Measurements from ENCODE around the gene BBS2. TPM values are rescaled to one million over a fixed set of nuclear protein-coding genes. Genes with fewer than 3 reads are reported as not detected.

BBS2 gene
- total and polyA plus RNA-seq, 2 of the 13 experiments (the other 11 are each of a cell fraction or from before 2014, with no cell fraction given): 59.7 to 68.3 TPM

- Histone ChIP-seq H3K9ac (ENCODE audit: insufficient read depth, low read depth, low read length) (no peak overlapping the region), H3K27ac (ENCODE audit: extremely low read length, insufficient read depth, low read length) (no peak overlapping the region), H2AFZ (ENCODE audit: low read length) (no peak overlapping the region), H3K4me3 (replicated peaks in 1 of 3; ENCODE audit: insufficient read depth in 1 of 3, low read depth in 2 of 3, low read length in 3 of 3) (no peak overlapping the region), H3K9me3 (ENCODE audit: low read length) (no peaks in the 10 kb centered on the region), H3K79me2 (ENCODE audit: insufficient read depth, low read length) (no peaks in the 10 kb centered on the region), H3K4me1 (ENCODE audit: insufficient read depth, low read length) (no peaks in the 10 kb centered on the region), H3K4me2 (ENCODE audit: low read depth, low read length) (no peak overlapping the region), H4K20me1 (ENCODE audit: insufficient read depth, low read length) (no peaks in the 10 kb centered on the region), H3K36me3 (replicated peaks in 1 of 2; ENCODE audit: control insufficient read depth in 1 of 2, insufficient read depth in 2 of 2, low read length in 2 of 2) (peaks cover 11 to 40% of the 10 kb centered on the region in 2 experiments), H3K27me3 (ENCODE audit: control insufficient read depth in 1 of 2, insufficient read depth in 2 of 2, low read length in 2 of 2) (no peaks in the 10 kb centered on the region)
- TF ChIP-seq POLR2G (IDR thresholded peaks at IDR 0.05; ENCODE audit: low read depth, low read length) (0 out of 2 replicates have a peak, but pooled peaks have one; percentile 31), THAP11 (CRISPR knock-in tag; IDR thresholded peaks at IDR 0.05) (peak; percentile 58), ZFP36L1 (CRISPR knock-in tag; IDR thresholded peaks at IDR 0.05) (no peak), ZNF143 (CRISPR knock-in tag; IDR thresholded peaks at IDR 0.05) (peak; percentile 62)
- DNase-seq (ENCODE audit: low spot score) (no peak), ATAC-seq (no peak; the same call in 2 of the 3 replicates), FAIRE-seq (no peak)
- in situ Hi-C loops (cut with HindIII; ENCODE audit: extremely low pct_ligation_motif_present, low pct_unique_long_range_greater_than_20kb): no loop called here
- CTCF ChIA-PET (ENCODE audit: low intra/inter-chr PET ratio, low total read pairs): no interaction called here
- intact Hi-C loops (cut with micrococcal nuclease; ENCODE audit: unreplicated experiment): no loop called here
- POLR2A ChIA-PET: interaction anchor here (1.1 to 2.1 kb wide), 3 partner anchors 28 to 129 kb away, joined by 3 to 7 read pairs (median 3); partner anchors contain the start of genes BBS2, MT2A, NUDT21 and OGFOD1
- BruUV-seq (replicated peaks): no TSS peak
- 100% methylated on average over 2 of the region's 2 CpGs for WGBS (ENCODE audit: low lambda C conversion rate)
Measured at GRCh38 chr16:56479469-56479868, 40.4 kb downstream of the BBS2 start.

DNA sequence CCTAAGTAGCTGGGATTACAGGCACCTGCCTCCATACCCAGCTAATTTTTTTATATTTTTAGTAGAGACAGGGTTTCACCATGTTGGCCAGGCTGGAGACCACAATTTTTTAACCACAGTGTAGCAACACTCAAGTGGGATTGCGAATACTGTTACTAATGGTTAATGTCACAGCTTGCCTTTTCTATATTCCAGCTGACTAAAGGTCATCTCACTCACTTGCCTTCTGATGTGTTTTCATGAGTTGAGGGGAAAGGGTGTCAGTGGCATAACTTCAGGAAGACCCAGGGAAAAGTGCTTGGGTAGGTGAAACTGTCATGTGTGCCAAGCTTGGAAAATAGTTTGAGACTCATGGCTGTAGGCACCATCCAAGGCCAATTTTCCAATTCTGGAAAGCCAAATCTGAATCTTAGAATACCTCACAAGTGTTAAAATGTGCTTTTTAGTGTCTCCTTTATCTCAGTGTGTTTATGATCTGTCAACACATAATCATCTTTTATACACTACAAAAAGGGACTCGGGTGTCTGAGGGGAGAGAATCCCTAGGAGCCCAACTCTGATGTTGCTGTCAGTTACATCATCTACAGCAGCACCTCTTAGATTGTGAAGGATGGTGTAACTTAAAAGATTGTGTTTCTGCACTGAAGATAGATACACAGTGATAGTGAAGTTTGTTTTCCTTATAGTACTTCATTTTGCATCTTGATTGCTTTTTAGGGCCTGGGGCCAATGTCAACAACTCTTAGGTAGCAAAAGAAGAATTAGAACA is 41.4 kb downstream of the BBS2 start:
- Histone ChIP-seq H3K36me3 (replicated peaks in 1 of 2; ENCODE audit: control insufficient read depth in 1 of 2, insufficient read depth in 2 of 2, low read length in 2 of 2) (peaks cover 11 to 47% of the 10 kb centered on the region in 2 experiments), H3K27me3 (ENCODE audit: control insufficient read depth in 1 of 2, insufficient read depth in 2 of 2, low read length in 2 of 2) (no peaks in the 10 kb centered on the region), H3K79me2 (ENCODE audit: insufficient read depth, low read length) (no peaks in the 10 kb centered on the region), H3K4me1 (ENCODE audit: insufficient read depth, low read length) (no peaks in the 10 kb centered on the region), H4K20me1 (ENCODE audit: insufficient read depth, low read length) (no peaks in the 10 kb centered on the region), H3K4me3 (replicated peaks in 1 of 3; ENCODE audit: insufficient read depth in 1 of 3, low read depth in 2 of 3, low read length in 3 of 3) (no peak overlapping the region), H3K9me3 (ENCODE audit: low read length) (no peaks in the 10 kb centered on the region), H3K4me2 (ENCODE audit: low read depth, low read length) (no peak overlapping the region), H3K9ac (ENCODE audit: insufficient read depth, low read depth, low read length) (no peak overlapping the region), H2AFZ (ENCODE audit: low read length) (no peak overlapping the region), H3K27ac (ENCODE audit: extremely low read length, insufficient read depth, low read length) (no peak overlapping the region)
- intact Hi-C loops (cut with micrococcal nuclease; ENCODE audit: unreplicated experiment): no loop called here
- ChIA-PET CTCF (ENCODE audit: low intra/inter-chr PET ratio, low total read pairs) (no interaction called here), POLR2A (interaction anchor here (1.2 to 2.1 kb wide), 2 partner anchors 27 to 130 kb away, joined by 3 to 7 read pairs; partner anchors contain the start of genes MT2A, NUDT21 and OGFOD1)
- BruUV-seq (replicated peaks): no TSS peak
- FAIRE-seq (peak; percentile 56), DNase-seq (ENCODE audit: low spot score) (no peak), ATAC-seq (no peak)
- 97% methylated on average over 2 of the region's 2 CpGs for WGBS (ENCODE audit: low lambda C conversion rate)
- in situ Hi-C loops (cut with HindIII; ENCODE audit: extremely low pct_ligation_motif_present, low pct_unique_long_range_greater_than_20kb): no loop called here
- TF ChIP-seq, protein P1, sequence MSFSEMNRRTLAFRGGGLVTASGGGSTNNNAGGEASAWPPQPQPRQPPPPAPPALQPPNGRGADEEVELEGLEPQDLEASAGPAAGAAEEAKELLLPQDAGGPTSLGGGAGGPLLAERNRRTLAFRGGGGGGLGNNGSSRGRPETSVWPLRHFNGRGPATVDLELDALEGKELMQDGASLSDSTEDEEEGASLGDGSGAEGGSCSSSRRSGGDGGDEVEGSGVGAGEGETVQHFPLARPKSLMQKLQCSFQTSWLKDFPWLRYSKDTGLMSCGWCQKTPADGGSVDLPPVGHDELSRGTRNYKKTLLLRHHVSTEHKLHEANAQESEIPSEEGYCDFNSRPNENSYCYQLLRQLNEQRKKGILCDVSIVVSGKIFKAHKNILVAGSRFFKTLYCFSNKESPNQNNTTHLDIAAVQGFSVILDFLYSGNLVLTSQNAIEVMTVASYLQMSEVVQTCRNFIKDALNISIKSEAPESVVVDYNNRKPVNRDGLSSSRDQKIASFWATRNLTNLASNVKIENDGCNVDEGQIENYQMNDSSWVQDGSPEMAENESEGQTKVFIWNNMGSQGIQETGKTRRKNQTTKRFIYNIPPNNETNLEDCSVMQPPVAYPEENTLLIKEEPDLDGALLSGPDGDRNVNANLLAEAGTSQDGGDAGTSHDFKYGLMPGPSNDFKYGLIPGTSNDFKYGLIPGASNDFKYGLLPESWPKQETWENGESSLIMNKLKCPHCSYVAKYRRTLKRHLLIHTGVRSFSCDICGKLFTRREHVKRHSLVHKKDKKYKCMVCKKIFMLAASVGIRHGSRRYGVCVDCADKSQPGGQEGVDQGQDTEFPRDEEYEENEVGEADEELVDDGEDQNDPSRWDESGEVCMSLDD (CRISPR knock-in tag; IDR thresholded peaks at IDR 0.05; ENCODE audit: borderline replicate concordance): no peak
- TF ChIP-seq ZNF614 (CRISPR knock-in tag; IDR thresholded peaks at IDR 0.05; ENCODE audit: borderline replicate concordance) (no peak), MAFK (conservative IDR thresholded peaks at IDR 0.05 in 1 of 2, IDR thresholded peaks at IDR 0.05 in 1 of 2; ENCODE audit: low read length in 2 of 2) (peak in 1 of 2 experiments; percentile 24; a peak in 1 of 4 replicates), ATF4 (CRISPR knock-in tag; IDR thresholded peaks at IDR 0.05) (peak in 1 of 2 experiments; percentile 68; a peak in 1 of 4 replicates), ZNF75D (CRISPR knock-in tag; IDR thresholded peaks at IDR 0.05; ENCODE audit: borderline replicate concordance) (no peak), JUN (CRISPR knock-in tag; IDR thresholded peaks at IDR 0.05) (no peak), MTF1 (CRISPR knock-in tag; IDR thresholded peaks at IDR 0.05) (no peak), MEIS1 (CRISPR knock-in tag; IDR thresholded peaks at IDR 0.05; ENCODE audit: borderline replicate concordance) (no peak), SMAD9 (CRISPR knock-in tag; IDR thresholded peaks at IDR 0.05) (no peak), WIZ (CRISPR knock-in tag; IDR thresholded peaks at IDR 0.05) (no peak)

Data from HepG2 (cell line).